Liver (tissue), 9 donors: ENCODE data around the gene LSM4. TPM values are rescaled to one million over a fixed set of nuclear protein-coding genes. Genes with fewer than 3 reads are reported as not detected.

Experiments
- DNase-seq: peaks from one replicate; pipeline ENCODE4 v3.0.0-alpha.2; 2017; ENCODE audit warnings: low spot score
- H3K27ac ChIP-seq, 2 donors: one replicate each; pipeline ENCODE4 v1.7.0; 2013; ENCODE audit warnings: inconsistent platforms in 2 of 2, low read length in 2 of 2, control low read depth in 1 of 2, low read depth in 1 of 2, mild to moderate bottlenecking in 1 of 2
- H3K27me3 ChIP-seq, 4 donors: one replicate each; pipeline versions ENCODE4 v1.6.1 to v1.7.0; 2013; ENCODE audit warnings: low read length in 3 of 4, inconsistent platforms in 1 of 4, mild to moderate bottlenecking in 1 of 4, moderate library complexity in 1 of 4; ENCODE audit not compliant: control insufficient read depth in 4 of 4, insufficient read depth in 4 of 4
- H3K36me3 ChIP-seq, 4 donors: one replicate each; pipeline versions ENCODE4 v1.6.1 to v1.7.0; 2013; ENCODE audit warnings: low read length in 3 of 4, mild to moderate bottlenecking in 3 of 4, low read depth in 1 of 4, moderate library complexity in 1 of 4; ENCODE audit not compliant: control insufficient read depth in 4 of 4, insufficient read depth in 3 of 4
- H3K4me1 ChIP-seq, 4 donors: one replicate each; pipeline versions ENCODE4 v1.6.1 to v1.7.0; 2013; ENCODE audit warnings: low read length in 3 of 4, mild to moderate bottlenecking in 3 of 4, moderate library complexity in 1 of 4; ENCODE audit not compliant: control insufficient read depth in 4 of 4, insufficient read depth in 4 of 4
- H3K4me3 ChIP-seq, 3 donors: one replicate each; pipeline versions ENCODE4 v1.6.1 to v1.7.0; 2013; ENCODE audit warnings: low read length in 3 of 3, control low read depth in 1 of 3, low read depth in 1 of 3, mild to moderate bottlenecking in 1 of 3
- H3K9ac ChIP-seq, 2 donors: one replicate each; pipeline ENCODE4 v1.7.0; 2013; ENCODE audit warnings: low read length in 2 of 2, mild to moderate bottlenecking in 2 of 2, moderate library complexity in 2 of 2, control low read depth in 1 of 2, low read depth in 1 of 2
- H3K9me3 ChIP-seq, 4 donors: one replicate each; pipeline versions ENCODE4 v1.6.1 to v1.7.0; 2013; ENCODE audit warnings: low read length in 3 of 4; ENCODE audit not compliant: control insufficient read depth in 4 of 4
- ATF3 ChIP-seq: IDR thresholded peaks from 2 replicates; pipeline ENCODE4 v1.6.1; 2016; ENCODE audit warnings: antibody characterized with exemption
- CTCF ChIP-seq: fragments of 150-350 bp; IDR thresholded peaks from 2 replicates; pipeline ENCODE4 v1.5.1; 2017; ENCODE audit warnings: improper control_type of control experiment, low read depth, low read length; ENCODE audit not compliant: missing input control
- EGR1 ChIP-seq, 2 donors: IDR thresholded peaks; 2 replicates each; pipeline ENCODE4 v1.6.1; 2016 to 2018; ENCODE audit warnings: antibody characterized with exemption in 2 of 2, low read depth in 2 of 2
- GABPA ChIP-seq, 2 donors: IDR thresholded peaks in 1 of 2; conservative IDR thresholded peaks in 1 of 2; 2 replicates each; pipeline ENCODE4 v1.6.1; 2016; ENCODE audit warnings: antibody characterized with exemption in 2 of 2, mild to moderate bottlenecking in 1 of 2, moderate library complexity in 1 of 2
- HNF4A ChIP-seq, 2 donors: conservative IDR thresholded peaks; 2 replicates each; pipeline ENCODE4 v1.6.1; 2016; ENCODE audit warnings: antibody characterized with exemption in 2 of 2, mild to moderate bottlenecking in 2 of 2
- JUND ChIP-seq, 2 donors: IDR thresholded peaks; 2 replicates each; pipeline ENCODE4 v1.6.1; 2016; ENCODE audit warnings: antibody characterized with exemption in 2 of 2
- NR2F2 ChIP-seq: IDR thresholded peaks from 2 replicates; pipeline ENCODE4 v1.6.1; 2016; ENCODE audit warnings: antibody characterized with exemption
- RAD21 ChIP-seq, 2 donors: IDR thresholded peaks; 2 replicates each; pipeline ENCODE4 v1.6.1; 2016; ENCODE audit warnings: antibody characterized with exemption in 2 of 2, mild to moderate bottlenecking in 2 of 2
- REST ChIP-seq: IDR thresholded peaks from 2 replicates; pipeline ENCODE4 v1.6.1; 2016; ENCODE audit warnings: antibody characterized with exemption, mild to moderate bottlenecking
- SP1 ChIP-seq: IDR thresholded peaks from 2 replicates; pipeline ENCODE4 v1.6.1; 2018; ENCODE audit warnings: antibody characterized with exemption, mild to moderate bottlenecking
- YY1 ChIP-seq: IDR thresholded peaks from 2 replicates; pipeline ENCODE4 v1.6.1; 2016; ENCODE audit warnings: antibody characterized with exemption, mild to moderate bottlenecking
- WGBS: extraction: QIAGEN DNeasy Blood & Tissue Kit; methylation state at CpG from one replicate; pipeline ENCODE4 v1.1.7; 2013; 5-methylcytosine and 5-hydroxymethylcytosine counted together
- polyA plus RNA-seq, 2 donors: library from polyadenylated mRNA; stranded (reverse) in 1 of 2; unstranded in 1 of 2; fragments of 200-250 nt in 1 of 2; fragments of >200 nt in 1 of 2; fragmentation: Nextera tagmentation in 1 of 2; extraction: Ambion mirVana in 1 of 2; gene quantifications; one replicate each; pipeline versions ENCODE4 v1.2.1 to v1.2.3, GENCODE V29; 2013 to 2015
- total RNA-seq, 2 donors: library from RNA; depleted of rRNA; stranded (reverse); fragments of >200 nt; gene quantifications; one replicate each; pipeline ENCODE4 v1.2.3, GENCODE V29; 2014
- donor health status: healthy.
- donor health status: healthy.
- donor health status: healthy.
- donor health status: healthy.
- donor health status: healthy.

The LSM4 gene
- total and polyA plus RNA-seq, 4 donors: 42.4 to 100 (median 75.1) TPM

- DNase-seq: no peak
Measured at GRCh38 chr19:18282788-18283141, 40.1 kb downstream of the LSM4 start.

GRCh38 chr19:18282021-18282787 lies 40.7 kb downstream of the LSM4 start:
- no peak for TF ChIP-seq CTCF
- peak; percentile 69 for TF ChIP-seq REST
- peak; percentile 24 to 52 for TF ChIP-seq RAD21 (IDR thresholded peaks at IDR 0.05)
- no peak for TF ChIP-seq ATF3
- TF ChIP-seq EGR1 (IDR thresholded peaks at IDR 0.05; ENCODE audit: low read depth in 2 of 2): peak; percentile 11 to 43
- peak; percentile 50 for TF ChIP-seq YY1
- TF ChIP-seq NR2F2: peak; percentile 7
- TF ChIP-seq JUND (IDR thresholded peaks at IDR 0.05): no peak
- peak; percentile 4 for TF ChIP-seq SP1
- TF ChIP-seq GABPA (IDR thresholded peaks at IDR 0.05 in 1 of 2, conservative IDR thresholded peaks at IDR 0.05 in 1 of 2): no peak
- Histone ChIP-seq H3K36me3 (peaks cover 0 to 4% (median 1%) of the 10 kb centered on the region in 4 donors), H3K4me1 (peaks cover 5 to 29% (median 21%) of the 10 kb centered on the region in 4 donors), H3K27ac (peak overlapping the region; percentile 92 to 93), H3K9ac (peak overlapping the region; percentile 39 to 88), H3K9me3 (no peaks in the 10 kb centered on the region), H3K27me3 (no peaks in the 10 kb centered on the region), H3K4me3 (peak overlapping the region; percentile 7 to 33 (median 8))
- DNase-seq: no peak
- 6% methylated on average over 27 of the region's 27 CpGs for WGBS

More at GRCh38 chr19:18282788-18283141, 40.1 kb downstream of the LSM4 start:
- peaks cover 0 to 4% (median 1%) of the 10 kb centered on the region in 4 donors for H3K36me3 ChIP-seq
- H3K27ac ChIP-seq: peak overlapping the region; percentile 92 to 93
- H3K27me3 ChIP-seq: no peaks in the 10 kb centered on the region
- TF ChIP-seq GABPA (IDR thresholded peaks at IDR 0.05 in 1 of 2, conservative IDR thresholded peaks at IDR 0.05 in 1 of 2): no peak
- TF ChIP-seq HNF4A (conservative IDR thresholded peaks at IDR 0.05): peak in 1 of 2 donors; percentile 19
- peaks cover 5 to 28% (median 19%) of the 10 kb centered on the region in 4 donors for H3K4me1 ChIP-seq
- 57% methylated on average over 4 of the region's 4 CpGs for WGBS
- H3K4me3 ChIP-seq: peak overlapping the region in 1 of 3 donors; percentile 8
- peak overlapping the region; percentile 39 to 88 for H3K9ac ChIP-seq
- no peaks in the 10 kb centered on the region for H3K9me3 ChIP-seq
